ENCODE measurements around the gene CEP85L.

CEP85L gene

GRCh38 chr6:118562959-118563358, 88.4 kb downstream of the CEP85L start:
- no peak overlapping the region for H2BK12ac ChIP-seq (ENCODE audit: low read length)
- H3K4me1 ChIP-seq (ENCODE audit: control insufficient read depth in 1 of 2, insufficient read depth in 2 of 2, low read length in 2 of 2), result no peaks in the 10 kb centered on the region
- no peak overlapping the region for H3K4ac ChIP-seq (ENCODE audit: low read depth, low read length)
- no peak overlapping the region for H3K4me3 ChIP-seq (ENCODE audit: low read depth, low read length)
- H4K12ac ChIP-seq (ENCODE audit: low read depth, low read length), result no peak overlapping the region
- no peak overlapping the region for H2AFZ ChIP-seq (ENCODE audit: insufficient read depth, low read length, poor library complexity)
- no CpG with 5 or more reads among the region's 1 CpG for WGBS (ENCODE audit: extremely low coverage, insufficient coverage, insufficient read length)
- no peak overlapping the region for H2BK120ac ChIP-seq (ENCODE audit: insufficient read depth, low read length, poor library complexity)
- H4K91ac ChIP-seq (ENCODE audit: low read depth, low read length), result no peak overlapping the region
- H3K27me3 ChIP-seq (ENCODE audit: insufficient read depth, low read length), result no peaks in the 10 kb centered on the region
- H3K23ac ChIP-seq (ENCODE audit: low read length), result no peak overlapping the region
- no peak overlapping the region for H4K8ac ChIP-seq (ENCODE audit: low read depth, low read length)
- H3K79me2 ChIP-seq (ENCODE audit: control insufficient read depth, insufficient read depth, low read length, poor library complexity), result no peaks in the 10 kb centered on the region
- H3K18ac ChIP-seq (ENCODE audit: low read length), result no peak overlapping the region
- DNase-seq, result no peak
- no peak overlapping the region for H3K27ac ChIP-seq (ENCODE audit: low read depth, low read length)
- H3K36me3 ChIP-seq (ENCODE audit: control insufficient read depth in 1 of 2, insufficient read depth in 2 of 2, low read length in 2 of 2), result peaks cover under 1 to 2% of the 10 kb centered on the region in 2 experiments
- no peak overlapping the region for H3K9ac ChIP-seq (ENCODE audit: low read length)
- no peak overlapping the region for H3K4me2 ChIP-seq (ENCODE audit: low read length)
- H2BK5ac ChIP-seq (ENCODE audit: low read depth, low read length, poor library complexity), result no peak overlapping the region
- no peak overlapping the region for H2AK5ac ChIP-seq (ENCODE audit: low read length)
- no peaks in the 10 kb centered on the region for H3K79me1 ChIP-seq (ENCODE audit: low read length)
- no peak overlapping the region for H3K14ac ChIP-seq (ENCODE audit: low read length)
- H3K9me3 ChIP-seq (ENCODE audit: insufficient read depth, low read depth, low read length), result no peaks in the 10 kb centered on the region

DNA sequence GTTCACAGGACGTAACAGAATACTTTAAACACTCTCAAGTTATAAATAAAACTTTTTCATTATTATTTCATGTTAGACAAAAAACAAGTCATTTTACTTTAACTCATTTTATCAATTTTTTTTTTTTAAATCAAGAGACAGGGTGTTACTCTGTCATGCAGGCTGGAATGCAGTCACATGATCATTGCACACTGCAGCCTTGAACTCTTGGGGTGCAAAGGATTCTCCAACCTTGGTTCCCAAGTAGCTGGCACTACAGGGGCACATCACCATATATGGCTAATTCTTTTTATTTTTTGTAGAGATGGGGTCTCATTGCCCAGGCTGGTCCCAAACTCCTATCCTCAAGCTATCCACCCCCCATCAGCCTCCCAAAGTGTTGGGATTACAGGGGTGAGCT, 89.1 kb downstream of the CEP85L start:
- no peak overlapping the region for H2AK5ac ChIP-seq (ENCODE audit: low read length)
- H4K8ac ChIP-seq (ENCODE audit: low read depth, low read length), result no peak overlapping the region
- H2AFZ ChIP-seq (ENCODE audit: insufficient read depth, low read length, poor library complexity), result no peak overlapping the region
- H3K18ac ChIP-seq (ENCODE audit: low read length), result no peak overlapping the region
- no peaks in the 10 kb centered on the region for H3K4me1 ChIP-seq (ENCODE audit: control insufficient read depth in 1 of 2, insufficient read depth in 2 of 2, low read length in 2 of 2)
- no peak overlapping the region for H3K23ac ChIP-seq (ENCODE audit: low read length)
- H3K36me3 ChIP-seq (ENCODE audit: control insufficient read depth in 1 of 2, insufficient read depth in 2 of 2, low read length in 2 of 2), result peaks cover 1 to 2% of the 10 kb centered on the region in 2 experiments
- no peak for DNase-seq
- no peaks in the 10 kb centered on the region for H3K79me2 ChIP-seq (ENCODE audit: control insufficient read depth, insufficient read depth, low read length, poor library complexity)
- H3K4ac ChIP-seq (ENCODE audit: low read depth, low read length), result no peak overlapping the region
- H4K91ac ChIP-seq (ENCODE audit: low read depth, low read length), result no peak overlapping the region
- H3K14ac ChIP-seq (ENCODE audit: low read length), result no peak overlapping the region
- no peak overlapping the region for H4K12ac ChIP-seq (ENCODE audit: low read depth, low read length)
- no peak overlapping the region for H3K27ac ChIP-seq (ENCODE audit: low read depth, low read length)
- H3K4me3 ChIP-seq (ENCODE audit: low read depth, low read length), result no peak overlapping the region
- no peak overlapping the region for H2BK5ac ChIP-seq (ENCODE audit: low read depth, low read length, poor library complexity)
- no peaks in the 10 kb centered on the region for H3K27me3 ChIP-seq (ENCODE audit: insufficient read depth, low read length)
- no peak overlapping the region for H3K4me2 ChIP-seq (ENCODE audit: low read length)
- no peak overlapping the region for H2BK120ac ChIP-seq (ENCODE audit: insufficient read depth, low read length, poor library complexity)
- H2BK12ac ChIP-seq (ENCODE audit: low read length), result no peak overlapping the region
- no peaks in the 10 kb centered on the region for H3K79me1 ChIP-seq (ENCODE audit: low read length)
- no peaks in the 10 kb centered on the region for H3K9me3 ChIP-seq (ENCODE audit: insufficient read depth, low read depth, low read length)
- no peak overlapping the region for H3K9ac ChIP-seq (ENCODE audit: low read length)
- no CpG with 5 or more reads among the region's 1 CpG for WGBS (ENCODE audit: extremely low coverage, insufficient coverage, insufficient read length)

- Histone ChIP-seq H3K79me1 (ENCODE audit: low read length) (no peaks in the 10 kb centered on the region), H3K4me2 (ENCODE audit: low read length) (no peak overlapping the region), H4K12ac (ENCODE audit: low read depth, low read length) (no peak overlapping the region), H4K8ac (ENCODE audit: low read depth, low read length) (no peak overlapping the region), H2BK120ac (ENCODE audit: insufficient read depth, low read length, poor library complexity) (no peak overlapping the region), H3K9me3 (ENCODE audit: insufficient read depth, low read depth, low read length) (no peaks in the 10 kb centered on the region), H3K4me3 (ENCODE audit: low read depth, low read length) (no peak overlapping the region), H3K23ac (ENCODE audit: low read length) (no peak overlapping the region), H3K79me2 (ENCODE audit: control insufficient read depth, insufficient read depth, low read length, poor library complexity) (no peaks in the 10 kb centered on the region), H2AFZ (ENCODE audit: insufficient read depth, low read length, poor library complexity) (no peak overlapping the region), H2BK12ac (ENCODE audit: low read length) (no peak overlapping the region), H3K36me3 (ENCODE audit: control insufficient read depth in 1 of 2, insufficient read depth in 2 of 2, low read length in 2 of 2) (peaks cover 0 to 3% of the 10 kb centered on the region in 2 experiments), H4K91ac (ENCODE audit: low read depth, low read length) (no peak overlapping the region), H3K27me3 (ENCODE audit: insufficient read depth, low read length) (no peaks in the 10 kb centered on the region), H3K27ac (ENCODE audit: low read depth, low read length) (no peak overlapping the region), H3K4me1 (ENCODE audit: control insufficient read depth in 1 of 2, insufficient read depth in 2 of 2, low read length in 2 of 2) (no peaks in the 10 kb centered on the region), H3K18ac (ENCODE audit: low read length) (no peak overlapping the region), H3K4ac (ENCODE audit: low read depth, low read length) (no peak overlapping the region), H3K9ac (ENCODE audit: low read length) (no peak overlapping the region), H2AK5ac (ENCODE audit: low read length) (no peak overlapping the region), H2BK5ac (ENCODE audit: low read depth, low read length, poor library complexity) (no peak overlapping the region), H3K14ac (ENCODE audit: low read length) (no peak overlapping the region)
- DNase-seq, result no peak
These were observed 91.7 kb downstream of the CEP85L start for GRCh38 chr6:118559659-118560058.

GRCh38 chr6:118558464-118559217, 92.8 kb downstream of the CEP85L start:
- Histone ChIP-seq H3K27me3 (ENCODE audit: insufficient read depth, low read length) (no peaks in the 10 kb centered on the region), H3K4ac (ENCODE audit: low read depth, low read length) (no peak overlapping the region), H3K4me3 (ENCODE audit: low read depth, low read length) (no peak overlapping the region), H4K91ac (ENCODE audit: low read depth, low read length) (no peak overlapping the region), H2BK12ac (ENCODE audit: low read length) (no peak overlapping the region), H3K36me3 (ENCODE audit: control insufficient read depth in 1 of 2, insufficient read depth in 2 of 2, low read length in 2 of 2) (peaks cover 0 to 3% of the 10 kb centered on the region in 2 experiments), H3K9ac (ENCODE audit: low read length) (no peak overlapping the region), H3K79me2 (ENCODE audit: control insufficient read depth, insufficient read depth, low read length, poor library complexity) (no peaks in the 10 kb centered on the region), H3K27ac (ENCODE audit: low read depth, low read length) (no peak overlapping the region), H2AFZ (ENCODE audit: insufficient read depth, low read length, poor library complexity) (no peak overlapping the region), H3K23ac (ENCODE audit: low read length) (no peak overlapping the region), H2AK5ac (ENCODE audit: low read length) (no peak overlapping the region), H3K9me3 (ENCODE audit: insufficient read depth, low read depth, low read length) (no peaks in the 10 kb centered on the region), H4K8ac (ENCODE audit: low read depth, low read length) (no peak overlapping the region), H3K14ac (ENCODE audit: low read length) (no peak overlapping the region), H3K79me1 (ENCODE audit: low read length) (no peaks in the 10 kb centered on the region), H3K18ac (ENCODE audit: low read length) (no peak overlapping the region), H3K4me1 (ENCODE audit: control insufficient read depth in 1 of 2, insufficient read depth in 2 of 2, low read length in 2 of 2) (no peaks in the 10 kb centered on the region), H3K4me2 (ENCODE audit: low read length) (no peak overlapping the region), H4K12ac (ENCODE audit: low read depth, low read length) (no peak overlapping the region), H2BK120ac (ENCODE audit: insufficient read depth, low read length, poor library complexity) (no peak overlapping the region), H2BK5ac (ENCODE audit: low read depth, low read length, poor library complexity) (no peak overlapping the region)
- no CpG with 5 or more reads among the region's 6 CpGs for WGBS (ENCODE audit: extremely low coverage, insufficient coverage, insufficient read length)
- no peak for DNase-seq
